ENCODE measurements around the gene HDGFL2.
A peak's percentile ranks its signal among the peaks of the same experiment; 100 is the strongest.
"Not testable (repeated sequence)": the region's sequence is repeated elsewhere in the genome, so short reads cannot be mapped to it uniquely, and the experiment has no call there.

Gene HDGFL2

GRCh38 chr19:4534836-4535658 lies 63.0 kb downstream of the HDGFL2 start, which contains the start of gene PLIN5:
Gene PLIN5 (minus strand): TSS chr19:4535224. CDS start chr19:4534074, 1,150 bp downstream.
- peak; percentile 46 for DNase-seq (ENCODE audit: low read depth)

DNA sequence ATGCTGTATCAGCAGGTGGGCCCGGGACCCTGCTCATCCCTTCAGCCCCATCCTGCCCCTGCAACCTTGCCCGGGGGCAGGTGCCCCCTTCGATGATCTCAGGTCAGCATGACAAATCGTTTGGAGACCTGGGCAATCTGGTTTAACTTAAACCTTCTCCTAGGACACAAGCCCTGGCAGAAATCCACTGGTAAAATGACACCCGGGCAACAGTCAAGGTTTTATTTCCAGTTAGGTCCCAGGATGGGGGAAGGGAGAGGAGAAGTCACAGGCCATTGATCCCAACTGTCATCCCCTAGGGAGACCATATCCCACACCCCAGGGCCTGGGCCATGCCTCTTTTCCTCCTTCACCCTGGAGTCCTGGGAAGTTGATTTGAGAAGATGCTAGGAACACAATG lies 64.7 kb downstream of the HDGFL2 start:
- no peak for DNase-seq (ENCODE audit: low read depth)

- DNase-seq (ENCODE audit: low read depth), result no peak
Observed at GRCh38 chr19:4537953-4538600, 66.0 kb downstream of the HDGFL2 start.

DNA sequence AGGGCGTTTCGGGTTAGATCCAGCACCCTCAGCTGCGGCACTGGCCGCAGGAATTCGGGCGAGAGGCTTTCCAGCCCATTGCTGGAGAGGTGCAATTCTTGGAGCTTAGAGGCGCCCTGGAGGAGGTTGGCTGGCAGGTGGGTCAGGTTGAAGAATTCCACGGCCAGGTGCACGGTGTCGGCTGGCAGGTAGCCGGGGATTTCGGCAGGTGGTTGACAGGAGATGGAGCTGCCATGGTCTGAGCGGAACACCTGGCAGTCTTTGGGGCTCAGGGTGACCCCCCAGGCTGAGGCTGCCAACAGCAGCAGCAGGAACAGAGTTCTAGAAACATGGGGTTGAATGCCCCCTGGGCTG lies 66.5 kb downstream of the HDGFL2 start:
- no peak for DNase-seq (ENCODE audit: low read depth)

GRCh38 chr19:4539169-4539692 lies 67.1 kb downstream of the HDGFL2 start:
- no peak for DNase-seq (ENCODE audit: low read depth)

- DNase-seq (ENCODE audit: low read depth), result no peak
Observed at GRCh38 chr19:4539693-4540581, 67.8 kb downstream of the HDGFL2 start, which contains the start of gene LRG1. Gene LRG1 (minus strand): TSS chr19:4540036. CDS start chr19:4540013, 23 bp downstream.

DNA sequence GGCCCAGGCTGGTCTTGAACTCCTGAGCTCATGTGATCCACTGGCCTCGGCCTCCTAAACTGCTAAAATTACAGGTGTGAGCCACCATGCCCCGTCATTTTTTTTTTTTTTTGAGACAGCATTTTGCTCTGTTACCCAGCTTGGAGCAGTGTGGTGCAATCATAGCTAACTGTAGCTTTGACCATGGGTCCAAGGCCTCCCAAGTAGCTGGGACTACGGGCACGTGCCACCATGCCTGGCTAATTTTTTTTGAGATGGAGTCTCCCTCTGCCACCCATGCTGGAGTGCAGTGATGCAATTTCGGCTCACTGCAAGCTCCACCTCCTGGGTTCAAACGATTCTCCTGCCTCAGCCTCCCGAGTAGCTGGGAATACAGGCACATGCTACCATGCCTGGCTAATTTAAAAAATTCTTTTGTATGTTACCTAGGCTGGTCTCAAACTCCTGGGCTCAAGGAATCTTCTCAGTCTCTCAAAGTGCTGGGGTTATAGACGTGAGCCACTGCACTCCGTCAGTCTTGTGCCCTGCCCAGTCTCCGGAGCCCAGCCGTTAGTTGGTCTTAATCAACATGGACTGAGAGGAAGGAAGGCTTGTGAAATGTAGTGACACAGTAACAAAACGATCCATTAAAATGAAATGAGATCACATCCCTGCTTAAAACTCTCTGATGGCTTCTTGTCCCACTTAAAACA lies 69.2 kb downstream of the HDGFL2 start:
- DNase-seq (ENCODE audit: low read depth), result no peak

- not testable (repeated sequence) for DNase-seq (ENCODE audit: low read depth)
Observed at GRCh38 chr19:4541806-4542145, 69.7 kb downstream of the HDGFL2 start.

- DNase-seq (ENCODE audit: low read depth), result no peak
Observed at GRCh38 chr19:4542896-4543841, 71.1 kb downstream of the HDGFL2 start.

- no peak for DNase-seq (ENCODE audit: low read depth)
Observed at GRCh38 chr19:4543842-4544647, 71.9 kb downstream of the HDGFL2 start.

DNA sequence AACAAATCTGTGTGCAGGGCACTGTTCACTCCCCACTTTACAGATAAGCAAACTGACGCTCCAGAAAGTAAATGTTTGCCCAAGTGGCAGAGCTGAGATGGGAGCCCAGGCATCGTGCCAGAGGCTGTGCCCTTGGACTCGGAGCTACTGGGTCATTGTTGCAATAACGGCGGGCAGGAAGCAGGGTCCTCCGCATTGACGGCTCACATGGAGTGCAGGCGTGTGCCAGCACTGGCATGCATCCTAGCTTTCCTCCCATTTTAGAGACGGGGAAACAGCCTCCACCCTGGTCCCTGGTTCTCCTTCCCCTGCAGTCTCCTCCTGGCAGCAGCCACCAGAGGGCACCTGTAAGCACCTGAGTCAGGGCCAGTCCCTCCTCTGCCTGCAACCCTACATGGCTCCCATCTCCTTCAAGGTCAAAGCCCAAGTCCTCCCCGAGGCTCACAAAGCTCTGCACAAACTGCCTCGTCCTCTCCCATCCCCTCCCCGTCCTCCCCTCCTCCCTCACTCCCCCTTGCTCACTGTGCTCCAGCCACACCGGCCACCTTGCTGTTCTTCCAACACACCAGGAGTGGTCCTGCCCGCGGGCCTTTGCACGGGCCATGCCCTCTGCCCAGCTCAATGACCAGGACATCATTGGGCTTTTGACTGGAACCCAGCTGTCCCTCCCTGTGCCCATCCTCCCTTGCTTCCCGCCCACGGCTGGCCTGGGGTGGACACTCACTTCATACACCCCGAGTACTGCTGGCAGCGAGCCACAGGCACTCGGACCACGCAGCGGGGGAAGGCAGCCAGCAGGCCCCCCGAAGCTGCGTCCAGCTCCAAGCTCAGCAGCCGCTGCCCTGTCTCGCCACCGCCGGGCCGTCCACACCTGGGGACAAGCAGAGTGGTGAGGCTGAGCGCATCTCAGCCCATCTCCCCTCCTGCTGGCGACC lies 75.5 kb downstream of the HDGFL2 start:
- no peak for DNase-seq (ENCODE audit: low read depth)

- no peak for DNase-seq (ENCODE audit: low read depth)
Observed at GRCh38 chr19:4548238-4548584, 76.1 kb downstream of the HDGFL2 start.

- DNase-seq (ENCODE audit: low read depth), result no peak
Observed at GRCh38 chr19:4550018-4550417, 77.9 kb downstream of the HDGFL2 start.

DNA sequence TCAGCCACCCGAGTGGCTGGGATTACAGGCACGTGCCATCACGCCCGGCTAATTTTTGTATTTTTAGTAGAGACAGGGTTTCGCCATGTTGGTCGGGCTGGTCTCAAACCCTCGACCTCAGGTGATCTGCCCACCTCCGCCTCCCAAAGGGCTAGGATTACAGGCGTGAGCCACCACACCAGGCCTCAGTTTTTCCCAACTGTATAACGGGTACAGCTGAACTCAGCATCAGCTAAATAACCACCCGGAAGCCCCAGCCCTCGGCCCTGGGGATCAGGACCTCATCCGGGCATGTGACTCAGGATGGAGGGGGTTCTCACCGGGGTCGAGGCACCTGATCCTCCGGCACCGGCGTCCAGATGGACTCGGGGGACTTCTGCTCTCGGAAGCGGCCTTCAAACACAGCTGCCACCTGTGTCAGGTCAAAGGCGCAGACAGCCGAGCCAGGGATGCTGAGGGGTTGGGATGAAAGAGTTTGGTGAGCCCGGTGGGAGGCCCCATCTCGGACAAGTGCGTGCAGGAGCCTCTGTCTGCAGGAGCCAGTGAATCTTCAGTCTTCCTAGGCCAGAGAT lies 78.5 kb downstream of the HDGFL2 start:
- DNase-seq (ENCODE audit: low read depth), result no peak
